GM23248 (cell line): ENCODE results near the gene INPP5A. TPM values are rescaled to one million over a fixed set of nuclear protein-coding genes. Genes with fewer than 3 reads are reported as not detected.

Experiments used
- DNase-seq: peaks from one replicate; pipeline ENCODE4 v3.0.0-alpha.2; 2015
- H2AFZ ChIP-seq: fragments of 200-600 bp; sonication (generic); 2 replicates; pipeline ENCODE4 v1.6.1; 2016; ENCODE audit warnings: antibody characterized with exemption
- H3F3A ChIP-seq: fragments of 200-600 bp; sonication (generic); 2 replicates; pipeline ENCODE4 v1.6.1; 2016; ENCODE audit warnings: mild to moderate bottlenecking, antibody characterized with exemption, mixed run types; ENCODE audit not compliant: insufficient read depth
- H3K27ac ChIP-seq: fragments of 200-600 bp; sonication (generic); 2 replicates; pipeline ENCODE4 v1.5.1; 2016; ENCODE audit warnings: mild to moderate bottlenecking
- H3K27me3 ChIP-seq: fragments of 200-600 bp; sonication (generic); replicated peaks from 2 replicates; pipeline ENCODE4 v1.6.1; 2016; ENCODE audit warnings: mild to moderate bottlenecking; ENCODE audit not compliant: insufficient read depth
- H3K36me3 ChIP-seq: fragments of 200-600 bp; sonication (generic); 2 replicates; pipeline ENCODE4 v1.6.1; 2016; ENCODE audit warnings: low read depth, mild to moderate bottlenecking
- H3K4me1 ChIP-seq: fragments of 200-600 bp; sonication (generic); 2 replicates; pipeline ENCODE4 v1.6.1; 2016; ENCODE audit warnings: mild to moderate bottlenecking; ENCODE audit not compliant: insufficient read depth
- H3K4me2 ChIP-seq: fragments of 200-600 bp; sonication (generic); one replicate; pipeline ENCODE4 v1.6.1; 2016; ENCODE audit warnings: mild to moderate bottlenecking; ENCODE audit not compliant: unreplicated experiment
- H3K4me3 ChIP-seq: fragments of 200-600 bp; sonication (generic); 2 replicates; pipeline ENCODE4 v1.5.1; 2016; ENCODE audit warnings: mild to moderate bottlenecking
- H3K79me2 ChIP-seq: fragments of 200-600 bp; sonication (generic); 2 replicates; pipeline ENCODE4 v1.6.1; 2016; ENCODE audit warnings: mild to moderate bottlenecking; ENCODE audit not compliant: insufficient read depth
- H3K9ac ChIP-seq: fragments of 200-600 bp; sonication (generic); 2 replicates; pipeline ENCODE4 v1.6.1; 2016; ENCODE audit warnings: mild to moderate bottlenecking
- H3K9me2 ChIP-seq: fragments of 200-600 bp; sonication (generic); 2 replicates; pipeline ENCODE4 v1.6.1; 2016; ENCODE audit warnings: mixed run types, mild to moderate bottlenecking, moderate library complexity; ENCODE audit not compliant: insufficient read depth
- H3K9me3 ChIP-seq: fragments of 200-600 bp; sonication (generic); one replicate; pipeline ENCODE4 v1.6.1; 2017; ENCODE audit warnings: low read depth
- H4K20me1 ChIP-seq: fragments of 200-600 bp; sonication (generic); 2 replicates; pipeline ENCODE4 v1.6.0; 2016; ENCODE audit not compliant: insufficient read depth
- EZH2 ChIP-seq: fragments of 200-600 bp; sonication (generic); IDR thresholded peaks from 2 replicates; pipeline ENCODE4 v1.6.1; 2018; ENCODE audit warnings: antibody characterized with exemption, mild to moderate bottlenecking; ENCODE audit not compliant: insufficient read depth, poor library complexity, severe bottlenecking
- EZH2phosphoT487 ChIP-seq: fragments of 200-600 bp; sonication (generic); IDR thresholded peaks from 2 replicates; pipeline ENCODE4 v1.6.1; 2018; ENCODE audit warnings: antibody characterized with exemption, moderate library complexity, mild to moderate bottlenecking, low read depth; ENCODE audit not compliant: insufficient read depth
- WGBS, 2 experiments: methylation state at CpG; one replicate each; pipeline ENCODE4 v1.1.6; 2015 to 2017; ENCODE audit warnings: low lambda C conversion rate in 2 of 2, low coverage in 1 of 2; ENCODE audit errors: missing lambda C conversion rate in 2 of 2; 5-methylcytosine and 5-hydroxymethylcytosine counted together
- in situ Hi-C: fragments of 300-500 bp; cut with MboI; formaldehyde crosslinking; loops from 2 replicates; pipeline ENCODE4 v1.15.0; 2020
- polyA plus RNA-seq: library from polyadenylated mRNA; unstranded; fragments of >200 nt; fragmentation: Nextera tagmentation; extraction: Ambion mirVana; gene quantifications from 2 replicates; pipeline ENCODE4 v1.2.1, GENCODE V29; 2016
- total RNA-seq: library from RNA; depleted of rRNA; stranded (reverse); fragments of >200 nt; shearing (Covaris generic); gene quantifications from 2 replicates; pipeline ENCODE4 v1.2.3, GENCODE V29; 2014

The INPP5A gene
- total and polyA plus RNA-seq, 2 experiments from 2014 or later, result 2.3 to 35.2 TPM

DNA sequence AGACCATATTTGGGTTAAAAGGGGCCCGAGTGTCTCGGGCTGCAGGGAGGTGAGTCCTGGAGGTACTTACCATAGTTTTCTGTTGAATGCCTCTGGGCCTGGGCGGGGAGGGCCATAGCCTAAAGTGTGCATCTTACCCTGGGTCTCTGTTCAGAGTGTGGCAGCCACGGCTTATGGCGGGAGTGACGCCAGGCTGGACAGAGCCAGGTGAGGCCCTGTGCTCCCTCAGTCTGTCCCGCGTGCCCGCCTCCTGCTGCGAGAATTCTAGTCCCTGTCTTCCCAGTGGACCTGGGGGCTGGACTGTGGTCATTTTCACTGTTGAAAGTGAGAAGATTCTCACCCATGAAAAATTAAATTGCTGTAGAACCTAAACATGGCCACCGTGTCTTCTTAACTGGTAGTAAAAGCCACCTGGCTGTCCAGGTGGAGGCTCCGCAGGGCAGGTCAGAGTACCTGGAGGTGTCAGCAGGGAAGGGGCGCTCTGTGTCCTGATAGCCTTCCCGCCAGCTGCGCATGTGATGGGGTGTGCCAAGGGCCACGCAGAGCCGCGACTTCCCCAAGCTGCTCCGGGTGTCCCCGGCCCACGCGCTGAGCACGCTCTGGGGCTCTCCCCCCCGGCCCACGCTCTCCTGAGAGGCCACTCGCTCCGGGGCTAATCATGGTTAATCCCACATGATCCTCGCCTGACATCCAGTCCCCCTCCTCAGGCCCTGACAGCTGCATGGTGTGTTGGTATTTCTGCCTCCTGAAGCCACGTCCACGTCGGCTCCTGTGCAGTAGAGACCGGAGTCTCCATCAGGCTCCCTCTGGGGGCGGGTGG is 20.3 kb downstream of the INPP5A start:
- peaks cover 98% of the 10 kb centered on the region for H3K79me2 ChIP-seq
- no peak overlapping the region for H3K4me3 ChIP-seq
- H3K9me2 ChIP-seq, result no peaks in the 10 kb centered on the region; the same call in 1 of the 2 replicates
- no peaks in the 10 kb centered on the region for H3K36me3 ChIP-seq
- no peak overlapping the region for H3K4me2 ChIP-seq
- H3F3A ChIP-seq, result no peaks in the 10 kb centered on the region
- no peak overlapping the region for H2AFZ ChIP-seq
- in situ Hi-C loops, result no loop called here
- no peaks in the 10 kb centered on the region for H3K9me3 ChIP-seq
- no peak overlapping the region for H3K27ac ChIP-seq
- peaks cover 3% of the 10 kb centered on the region; the same call in 1 of the 2 replicates for H4K20me1 ChIP-seq
- no peaks in the 10 kb centered on the region for H3K27me3 ChIP-seq
- no peak for TF ChIP-seq EZH2
- no peak for TF ChIP-seq EZH2phosphoT487
- no peak overlapping the region for H3K9ac ChIP-seq
- 90 to 91% methylated on average over 33 of the region's 33 CpGs for WGBS, 2 experiments
- no peak for DNase-seq
- peaks cover 9% of the 10 kb centered on the region; the same call in 1 of the 2 replicates for H3K4me1 ChIP-seq

GRCh38 chr10:132558516-132559413 is 21.2 kb downstream of the INPP5A start:
- Histone ChIP-seq H3K9ac (no peak overlapping the region), H3K9me3 (no peaks in the 10 kb centered on the region), H2AFZ (no peak overlapping the region), H3K4me3 (no peak overlapping the region), H3K9me2 (no peaks in the 10 kb centered on the region; the same call in 1 of the 2 replicates), H3K79me2 (peaks cover 98% of the 10 kb centered on the region), H3K27me3 (no peaks in the 10 kb centered on the region), H3K36me3 (no peaks in the 10 kb centered on the region), H3K4me2 (no peak overlapping the region), H4K20me1 (peaks cover 3% of the 10 kb centered on the region; the same call in 1 of the 2 replicates), H3K27ac (no peak overlapping the region), H3F3A (no peaks in the 10 kb centered on the region), H3K4me1 (peaks cover 9% of the 10 kb centered on the region; the same call in 1 of the 2 replicates)
- 90 to 92% methylated on average over 27 to 32 of the region's 32 CpGs for WGBS, 2 experiments
- DNase-seq, result no peak
- in situ Hi-C loops, result no loop called here
- TF ChIP-seq EZH2phosphoT487 (no peak), EZH2 (no peak)

- Histone ChIP-seq H3F3A (no peaks in the 10 kb centered on the region), H3K4me2 (no peak overlapping the region), H3K4me1 (peaks cover 9% of the 10 kb centered on the region; the same call in 1 of the 2 replicates), H2AFZ (no peak overlapping the region), H3K9me3 (no peaks in the 10 kb centered on the region), H3K79me2 (peaks cover 96% of the 10 kb centered on the region), H3K9me2 (no peaks in the 10 kb centered on the region; the same call in 1 of the 2 replicates), H3K9ac (no peak overlapping the region), H3K27me3 (no peaks in the 10 kb centered on the region), H3K4me3 (no peak overlapping the region), H3K27ac (no peak overlapping the region), H3K36me3 (no peaks in the 10 kb centered on the region), H4K20me1 (peaks cover 3% of the 10 kb centered on the region; the same call in 1 of the 2 replicates)
- DNase-seq, result no peak
- 87 to 89% methylated on average over 11 of the region's 11 CpGs for WGBS, 2 experiments
- in situ Hi-C loops, result no loop called here
- TF ChIP-seq EZH2, result no peak
- no peak for TF ChIP-seq EZH2phosphoT487
These were observed 22.0 kb downstream of the INPP5A start for GRCh38 chr10:132559538-132559937.

DNA sequence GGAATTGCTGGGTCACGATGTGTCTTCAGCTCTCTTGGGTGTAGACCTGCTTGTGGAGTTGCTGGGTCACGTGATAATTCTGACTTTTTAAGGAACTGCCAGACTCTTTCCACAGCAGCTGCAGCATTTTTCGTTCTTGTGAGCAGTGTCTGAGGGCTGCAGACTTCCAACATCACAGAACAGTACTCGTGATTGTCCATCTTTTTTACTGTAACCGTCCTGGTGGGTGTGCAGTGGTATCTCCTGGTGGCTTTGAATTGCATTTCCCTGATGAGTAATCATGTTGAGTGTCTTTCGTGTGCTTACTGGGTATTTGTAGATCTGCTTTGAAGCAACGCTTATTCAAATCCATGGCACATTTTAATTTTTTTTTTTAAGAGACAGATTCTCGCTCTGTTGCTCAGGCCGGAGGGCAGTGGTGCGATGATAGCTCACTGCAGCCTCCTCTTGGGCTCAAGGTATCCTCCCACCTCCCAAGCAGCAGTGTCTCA is 22.7 kb downstream of the INPP5A start:
- Histone ChIP-seq H2AFZ (no peak overlapping the region), H3K36me3 (no peaks in the 10 kb centered on the region), H3K4me3 (no peak overlapping the region), H3F3A (no peaks in the 10 kb centered on the region), H3K9me2 (no peaks in the 10 kb centered on the region; the same call in 1 of the 2 replicates), H3K4me1 (peaks cover 9% of the 10 kb centered on the region; the same call in 1 of the 2 replicates), H3K27me3 (no peaks in the 10 kb centered on the region), H3K9ac (no peak overlapping the region), H4K20me1 (peaks cover 3% of the 10 kb centered on the region; the same call in 1 of the 2 replicates), H3K27ac (no peak overlapping the region), H3K9me3 (no peaks in the 10 kb centered on the region), H3K79me2 (peaks cover 96% of the 10 kb centered on the region), H3K4me2 (no peak overlapping the region)
- in situ Hi-C loops, result no loop called here
- TF ChIP-seq EZH2, result no peak
- no peak for TF ChIP-seq EZH2phosphoT487
- WGBS, 2 experiments, result 36 to 41% methylated on average over 10 of the region's 10 CpGs
- DNase-seq, result peak; percentile 54
